M059J (cell line): Measurements from ENCODE around the gene GIT1. TPM values are rescaled to one million over a fixed set of nuclear protein-coding genes. Genes with fewer than 3 reads are reported as not detected.
"Not testable (repeated sequence)": the region's sequence is repeated elsewhere in the genome, so short reads cannot be mapped to it uniquely, and the experiment has no call there.

Source experiments
- DNase-seq: peaks from one replicate; pipeline ENCODE4 v3.0.0-alpha.2; 2012; ENCODE audit warnings: low read depth
- total RNA-seq: library from RNA; depleted of rRNA; stranded (reverse); fragments of >200 nt; shearing (Covaris generic); gene quantifications from 2 replicates; pipeline ENCODE4 v1.2.3, GENCODE V29; 2014

The GIT1 gene
- total RNA-seq, 1 experiment from 2014 or later, result 23.0 TPM

DNA sequence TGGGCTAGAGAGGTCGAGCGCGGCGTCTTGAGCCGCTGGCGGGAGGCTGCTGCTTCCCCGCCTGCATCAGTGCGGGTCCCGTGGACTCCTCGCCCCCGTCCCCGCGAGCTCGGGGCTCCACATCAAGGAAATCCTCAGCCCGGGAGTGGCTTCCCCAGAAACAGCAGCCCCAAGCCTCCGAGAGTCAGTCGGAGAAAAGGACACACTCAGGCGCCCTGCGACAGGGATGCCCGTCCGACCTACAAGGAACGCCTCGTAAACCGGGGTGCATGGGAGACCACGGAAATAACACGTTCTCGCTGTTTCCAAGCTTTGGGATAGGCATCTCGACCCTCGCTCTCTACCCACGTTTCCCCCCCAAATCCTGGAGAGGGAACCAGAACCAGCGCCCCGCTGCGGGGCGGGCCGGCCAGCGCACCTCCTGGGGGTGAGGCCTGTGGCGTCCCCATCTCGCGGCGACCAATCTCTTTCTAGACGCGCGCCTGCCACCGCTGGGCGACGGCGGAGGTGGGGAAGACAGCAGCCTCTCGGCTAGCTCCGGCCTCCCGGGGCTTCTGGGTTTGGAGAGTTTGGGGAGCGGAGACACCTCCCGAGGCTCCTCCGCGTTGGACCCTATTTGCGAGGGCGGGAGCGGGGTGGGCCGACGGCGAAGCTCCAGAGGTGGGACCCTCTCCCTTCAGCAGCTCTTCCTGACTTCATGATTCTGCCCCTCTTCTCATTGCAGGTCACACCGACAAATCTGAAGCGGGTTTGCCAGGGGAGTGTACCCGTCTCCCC lies 21.7 kb downstream of the GIT1 start:
- DNase-seq, result peak; percentile 77

DNA sequence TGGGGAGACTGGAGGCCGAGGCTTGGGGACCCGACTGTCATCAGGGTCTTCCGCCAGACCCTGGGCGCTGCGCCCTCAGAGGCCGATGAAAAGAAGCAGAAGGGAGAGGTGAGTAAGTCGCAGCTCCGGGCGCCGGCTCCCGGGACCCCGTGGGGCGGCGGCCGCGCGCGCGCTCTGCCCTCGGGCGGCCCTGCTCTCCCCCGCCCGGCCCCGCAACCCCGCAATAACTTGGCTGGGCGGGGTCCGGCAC lies 22.2 kb downstream of the GIT1 start:
- DNase-seq, result no peak

- DNase-seq, result peak; percentile 59
These were observed 22.8 kb downstream of the GIT1 start, which contains the start of gene ABHD15 for GRCh38 chr17:29566473-29567303. ABHD15 (minus strand) TSS chr17:29567037; CDS start chr17:29566966, 71 bp downstream.

DNA sequence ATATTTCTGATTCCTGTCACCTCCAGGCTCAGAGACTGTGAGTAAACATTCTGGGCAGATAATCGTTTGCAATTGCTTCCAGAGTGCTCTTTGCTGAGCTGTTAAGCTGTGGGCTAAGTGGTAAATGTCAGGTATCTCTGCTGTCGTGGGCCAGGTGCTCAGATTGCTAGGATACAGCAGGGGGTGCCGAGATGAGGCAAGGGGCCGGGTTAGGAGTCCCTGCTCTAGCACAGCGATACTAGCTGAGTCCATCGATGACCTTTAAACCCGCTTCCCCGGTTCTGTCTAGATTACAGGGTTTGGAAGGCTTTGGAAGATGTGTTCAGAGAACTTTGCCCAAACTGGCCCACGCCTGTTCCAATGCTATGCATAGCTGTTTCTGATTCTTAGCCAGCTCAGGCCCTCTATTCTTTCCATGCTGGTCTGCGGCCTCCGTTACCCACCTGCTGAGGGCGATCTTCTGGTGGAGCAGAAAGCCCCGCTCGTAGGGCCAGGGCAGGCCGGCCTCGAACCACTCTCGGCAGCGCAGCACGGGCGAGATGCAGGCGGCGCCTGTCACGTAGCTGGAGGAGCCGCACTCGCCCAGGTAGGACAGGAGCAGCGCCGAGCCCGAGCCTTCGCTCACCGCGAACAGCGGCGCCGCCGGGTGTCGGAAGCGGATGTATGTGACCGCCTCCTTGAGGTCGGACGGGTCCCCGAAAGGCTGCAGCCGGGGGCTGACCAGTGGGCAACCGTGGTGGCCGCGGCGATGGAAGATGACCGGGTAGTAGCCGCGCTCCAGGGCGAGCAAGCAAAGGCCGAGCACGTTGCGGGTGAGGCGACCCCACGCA lies 23.6 kb downstream of the GIT1 start:
- DNase-seq, result no peak

- DNase-seq, result no peak
These were observed 25.6 kb downstream of the GIT1 start for GRCh38 chr17:29563816-29564215.

GRCh38 chr17:29562615-29563014 lies 26.8 kb downstream of the GIT1 start:
- DNase-seq, result no peak

- DNase-seq, result no peak
These were observed 27.6 kb downstream of the GIT1 start for GRCh38 chr17:29561554-29562517.

GRCh38 chr17:29560316-29560715 lies 29.1 kb downstream of the GIT1 start:
- DNase-seq, result no peak

GRCh38 chr17:29559640-29560039 lies 29.8 kb downstream of the GIT1 start:
- no peak for DNase-seq

GRCh38 chr17:29558139-29558538 lies 31.3 kb downstream of the GIT1 start:
- DNase-seq, result not testable (repeated sequence)

DNA sequence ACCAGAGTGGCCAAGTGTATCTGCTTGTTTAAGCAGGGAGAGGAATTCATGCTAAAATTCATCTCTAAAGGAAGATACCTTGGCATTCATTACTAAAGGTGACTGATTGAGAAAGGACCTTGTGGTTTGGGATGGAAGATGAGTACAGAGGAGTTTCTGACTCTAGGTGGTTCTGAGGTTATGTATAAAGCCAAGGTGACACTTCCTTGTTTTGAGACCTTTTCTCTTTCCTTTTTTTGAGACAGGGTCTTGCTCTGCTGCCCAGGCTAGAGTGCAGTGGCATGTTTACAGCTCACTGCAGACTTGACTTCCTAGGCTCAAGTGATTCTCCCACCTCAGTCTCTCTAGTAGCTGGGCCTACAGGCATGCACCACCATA lies 31.7 kb downstream of the GIT1 start:
- no peak for DNase-seq

- DNase-seq, result peak; percentile 48
These were observed 32.2 kb downstream of the GIT1 start for GRCh38 chr17:29557085-29557738.

DNA sequence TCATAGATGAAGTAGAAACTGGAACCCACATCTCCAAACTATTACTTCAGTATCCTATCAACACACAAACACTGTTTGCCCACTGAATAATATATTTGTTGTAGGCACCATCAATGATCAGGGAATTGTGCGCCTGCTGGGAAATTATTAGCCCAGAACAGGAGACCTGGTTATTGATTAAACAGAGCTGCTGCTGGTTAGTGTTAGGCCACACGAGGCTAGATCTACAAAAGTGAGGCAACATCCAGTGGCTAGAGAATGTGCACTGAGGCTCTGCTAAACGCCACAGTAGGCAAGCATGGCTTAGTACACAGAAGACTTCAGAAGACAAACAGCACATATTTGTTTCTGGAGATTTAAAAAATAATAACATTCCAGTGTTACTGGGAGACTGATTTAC lies 33.6 kb downstream of the GIT1 start:
- no peak for DNase-seq

- DNase-seq, result peak; percentile 54
These were observed 40.1 kb downstream of the GIT1 start for GRCh38 chr17:29549177-29549923.

GRCh38 chr17:29546830-29547229 lies 42.6 kb downstream of the GIT1 start:
- no peak for DNase-seq

- peak; percentile 31 for DNase-seq
These were observed 43.4 kb downstream of the GIT1 start for GRCh38 chr17:29546085-29546484.

DNA sequence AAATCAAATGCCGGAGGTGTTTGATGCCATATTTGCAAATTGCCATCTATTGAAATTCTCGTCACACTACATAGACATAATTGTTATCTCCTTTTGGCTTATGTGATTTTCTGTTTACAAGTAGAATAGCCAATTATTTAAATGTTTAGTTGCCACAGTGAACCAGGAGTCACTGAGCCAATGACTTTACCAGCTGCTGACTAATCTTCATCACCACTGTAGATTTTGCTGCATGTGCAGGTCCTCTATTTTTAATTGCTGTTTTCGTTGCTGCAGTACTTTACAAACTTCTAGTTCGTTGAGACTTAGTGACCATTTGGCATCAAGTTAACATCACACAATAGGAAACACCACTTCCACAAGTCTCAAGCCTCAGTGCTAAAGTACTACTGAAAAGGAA lies 45.4 kb downstream of the GIT1 start:
- no peak for DNase-seq

GRCh38 chr17:29533976-29534375 lies 55.5 kb downstream of the GIT1 start:
- no peak for DNase-seq

GRCh38 chr17:29526322-29526721 lies 63.1 kb downstream of the GIT1 start:
- peak; percentile 15 for DNase-seq

- no peak for DNase-seq
These were observed 64.8 kb downstream of the GIT1 start for GRCh38 chr17:29524692-29525091.
